ENCODE measurements around the gene ADAM12. TPM values are rescaled to one million over a fixed set of nuclear protein-coding genes. Genes with fewer than 3 reads are reported as not detected.

The ADAM12 gene
- total and polyA plus RNA-seq, 7 donors = under 0.01 to 0.82 (median 0.46) TPM; not detected in 1

GRCh38 chr10:126016882-126017281 is 371.4 kb downstream of the ADAM12 start:
- Histone ChIP-seq H3K36me3 (no peaks in the 10 kb centered on the region), H3K4me1 (no peaks in the 10 kb centered on the region), H3K4me3 (no peak overlapping the region), H3K27me3 (no peaks in the 10 kb centered on the region), H3K27ac (no peak overlapping the region), H3K9me3 (no peaks in the 10 kb centered on the region)
- TF ChIP-seq POLR2A (IDR thresholded peaks at IDR 0.05) = no peak
- TF ChIP-seq EP300 (IDR thresholded peaks at IDR 0.05) = no peak
- TF ChIP-seq, protein P1, sequence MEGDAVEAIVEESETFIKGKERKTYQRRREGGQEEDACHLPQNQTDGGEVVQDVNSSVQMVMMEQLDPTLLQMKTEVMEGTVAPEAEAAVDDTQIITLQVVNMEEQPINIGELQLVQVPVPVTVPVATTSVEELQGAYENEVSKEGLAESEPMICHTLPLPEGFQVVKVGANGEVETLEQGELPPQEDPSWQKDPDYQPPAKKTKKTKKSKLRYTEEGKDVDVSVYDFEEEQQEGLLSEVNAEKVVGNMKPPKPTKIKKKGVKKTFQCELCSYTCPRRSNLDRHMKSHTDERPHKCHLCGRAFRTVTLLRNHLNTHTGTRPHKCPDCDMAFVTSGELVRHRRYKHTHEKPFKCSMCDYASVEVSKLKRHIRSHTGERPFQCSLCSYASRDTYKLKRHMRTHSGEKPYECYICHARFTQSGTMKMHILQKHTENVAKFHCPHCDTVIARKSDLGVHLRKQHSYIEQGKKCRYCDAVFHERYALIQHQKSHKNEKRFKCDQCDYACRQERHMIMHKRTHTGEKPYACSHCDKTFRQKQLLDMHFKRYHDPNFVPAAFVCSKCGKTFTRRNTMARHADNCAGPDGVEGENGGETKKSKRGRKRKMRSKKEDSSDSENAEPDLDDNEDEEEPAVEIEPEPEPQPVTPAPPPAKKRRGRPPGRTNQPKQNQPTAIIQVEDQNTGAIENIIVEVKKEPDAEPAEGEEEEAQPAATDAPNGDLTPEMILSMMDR (IDR thresholded peaks at IDR 0.05) = no peak
- TF ChIP-seq POLR2AphosphoS5 (IDR thresholded peaks at IDR 0.05) = no peak
- 94 to 96% methylated on average over 3 of the region's 3 CpGs for WGBS, 2 donors
- intact Hi-C loops (cut with DNase I) = no loop called here
- no peak for DNase-seq

DNA sequence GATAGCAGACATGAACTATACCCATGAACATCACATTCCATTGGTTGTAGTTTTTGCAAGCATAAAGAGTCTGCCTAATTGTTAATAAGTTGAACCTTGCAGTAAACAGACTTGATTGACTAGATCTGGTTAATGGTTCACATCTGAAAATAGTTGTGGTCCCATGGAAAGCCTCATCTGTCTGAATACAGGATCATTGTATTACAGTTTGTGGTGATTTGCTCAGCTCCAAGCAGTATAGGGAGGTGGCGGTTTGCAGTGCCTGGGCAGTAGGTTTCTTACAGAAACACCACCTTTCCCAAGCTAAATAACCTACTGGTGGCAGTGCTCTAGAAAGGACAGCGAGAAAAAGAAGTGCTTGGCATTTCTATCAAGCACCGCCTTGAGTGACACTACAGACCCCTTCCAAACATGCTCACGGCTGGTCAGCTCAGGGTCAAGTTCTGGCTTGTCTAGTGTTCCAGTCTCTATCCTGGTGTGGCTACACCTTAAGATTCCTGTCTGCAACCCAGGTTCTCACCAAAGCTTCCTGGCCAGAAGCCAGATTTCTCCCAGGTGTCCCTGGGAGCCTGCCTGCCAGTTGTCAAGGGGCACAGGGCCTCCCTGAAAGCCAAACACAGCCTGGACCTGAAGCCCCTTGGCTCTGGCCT is 372.0 kb downstream of the ADAM12 start:
- Histone ChIP-seq H3K27me3 (no peaks in the 10 kb centered on the region), H3K9me3 (no peaks in the 10 kb centered on the region), H3K36me3 (no peaks in the 10 kb centered on the region), H3K27ac (no peak overlapping the region), H3K4me3 (no peak overlapping the region), H3K4me1 (no peaks in the 10 kb centered on the region)
- no peak for DNase-seq
- intact Hi-C loops (cut with DNase I) = no loop called here
- TF ChIP-seq EP300 (IDR thresholded peaks at IDR 0.05) = no peak
- no peak for TF ChIP-seq POLR2A (IDR thresholded peaks at IDR 0.05)
- TF ChIP-seq POLR2AphosphoS5 (IDR thresholded peaks at IDR 0.05) = no peak
- TF ChIP-seq, protein P1 (IDR thresholded peaks at IDR 0.05) = no peak
- 93 to 94% methylated on average over 4 of the region's 4 CpGs for WGBS, 2 donors

GRCh38 chr10:126015413-126015812 is 372.9 kb downstream of the ADAM12 start:
- TF ChIP-seq, protein P1 (IDR thresholded peaks at IDR 0.05) = no peak
- TF ChIP-seq EP300 (IDR thresholded peaks at IDR 0.05) = no peak
- no peak for TF ChIP-seq POLR2AphosphoS5 (IDR thresholded peaks at IDR 0.05)
- no peak for TF ChIP-seq POLR2A (IDR thresholded peaks at IDR 0.05)
- intact Hi-C loops (cut with DNase I) = no loop called here
- Histone ChIP-seq H3K4me3 (no peak overlapping the region), H3K27me3 (no peaks in the 10 kb centered on the region), H3K27ac (no peak overlapping the region), H3K36me3 (no peaks in the 10 kb centered on the region), H3K9me3 (no peaks in the 10 kb centered on the region), H3K4me1 (no peaks in the 10 kb centered on the region)
- 72 to 77% methylated on average over 3 of the region's 3 CpGs for WGBS, 2 donors
- no peak for DNase-seq

DNA sequence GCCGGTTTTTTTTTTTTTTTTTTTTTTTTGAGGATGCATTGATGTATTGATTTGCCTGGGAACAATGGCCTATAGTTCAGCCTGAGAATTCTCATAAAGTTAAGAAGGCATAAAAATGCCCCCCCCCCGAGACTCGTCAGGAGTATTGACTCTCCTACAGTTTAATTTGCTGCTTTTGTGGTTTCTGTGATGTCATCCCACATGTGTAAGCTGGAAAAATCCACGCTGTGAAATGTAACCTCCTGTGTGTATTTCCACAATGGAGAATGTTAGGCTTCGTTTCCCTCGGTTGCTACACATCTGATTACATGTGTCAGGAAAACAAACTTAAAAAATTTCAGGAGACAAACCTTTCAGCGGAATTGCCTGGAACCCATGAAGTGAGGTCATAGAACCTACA is 374.0 kb downstream of the ADAM12 start:
- WGBS, 2 donors = 79 to 85% methylated on average over 7 of the region's 7 CpGs
- H3K9me3 ChIP-seq = no peaks in the 10 kb centered on the region
- no peak for DNase-seq
- H3K36me3 ChIP-seq = no peaks in the 10 kb centered on the region
- no peak for TF ChIP-seq POLR2A (IDR thresholded peaks at IDR 0.05)
- TF ChIP-seq EP300 (IDR thresholded peaks at IDR 0.05) = no peak
- TF ChIP-seq, protein P1 (IDR thresholded peaks at IDR 0.05) = no peak
- no peak for TF ChIP-seq POLR2AphosphoS5 (IDR thresholded peaks at IDR 0.05)
- H3K27me3 ChIP-seq = no peaks in the 10 kb centered on the region
- H3K4me3 ChIP-seq = no peak overlapping the region
- intact Hi-C loops (cut with DNase I) = no loop called here
- H3K27ac ChIP-seq = no peak overlapping the region
- no peaks in the 10 kb centered on the region for H3K4me1 ChIP-seq

Measured in sigmoid colon (tissue), 7 donors.